ENCODE measurements around the gene AKR1E2.

Gene AKR1E2

GRCh38 chr10:4824791-4825310 is 1.2 kb upstream of the AKR1E2 start:
- no peak for TF ChIP-seq CTCF (conservative IDR thresholded peaks at IDR 0.05)
- no peak overlapping the region for H3K27ac ChIP-seq

GRCh38 chr10:4825456-4825867 is 545 bp upstream of the AKR1E2 start:
- H3K27ac ChIP-seq, result peak overlapping the region; percentile 84

DNA sequence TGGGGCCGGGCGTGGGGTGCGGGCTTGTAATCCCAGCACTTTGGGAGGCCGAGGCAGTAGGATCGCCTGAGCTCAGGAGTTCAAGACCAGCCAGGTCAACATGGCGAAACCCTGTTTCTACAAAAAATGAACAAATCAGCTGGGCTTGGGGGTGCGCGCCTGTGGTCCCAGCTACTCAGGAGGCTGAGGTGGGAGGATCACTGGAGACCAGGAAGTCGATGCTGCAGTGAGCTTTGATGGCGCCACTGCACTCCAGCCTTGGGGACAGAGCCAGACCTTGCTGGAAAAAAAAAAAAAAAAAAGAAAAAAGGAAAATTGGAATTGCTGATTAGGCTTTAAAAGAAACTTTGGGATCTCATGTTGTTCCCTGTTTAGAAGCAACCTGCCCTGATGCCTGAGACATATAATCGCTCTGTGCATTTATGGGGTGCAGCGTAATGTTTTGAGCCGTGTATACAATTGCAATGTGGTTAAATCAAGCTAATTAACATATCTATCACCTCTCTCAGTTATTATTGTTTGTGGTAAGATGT is 851 bp downstream of the AKR1E2 start:
- peak overlapping the region; percentile 84 for H3K27ac ChIP-seq
- no peak for TF ChIP-seq CTCF (conservative IDR thresholded peaks at IDR 0.05)

More at GRCh38 chr10:4825456-4825867, 545 bp upstream of the AKR1E2 start:
- TF ChIP-seq CTCF (conservative IDR thresholded peaks at IDR 0.05), result no peak

GRCh38 chr10:4828005-4828404 is 2.0 kb downstream of the AKR1E2 start:
- TF ChIP-seq CTCF (conservative IDR thresholded peaks at IDR 0.05), result no peak

GRCh38 chr10:4830551-4830950 is 4.5 kb downstream of the AKR1E2 start:
- TF ChIP-seq CTCF (conservative IDR thresholded peaks at IDR 0.05), result no peak
- H3K27ac ChIP-seq, result no peak overlapping the region

More at GRCh38 chr10:4828005-4828404, 2.0 kb downstream of the AKR1E2 start:
- H3K27ac ChIP-seq, result no peak overlapping the region

GRCh38 chr10:4831091-4831490 is 5.1 kb downstream of the AKR1E2 start:
- no peak overlapping the region for H3K27ac ChIP-seq
- no peak for TF ChIP-seq CTCF (conservative IDR thresholded peaks at IDR 0.05)

GRCh38 chr10:4833286-4833685 is 7.3 kb downstream of the AKR1E2 start:
- no peak for TF ChIP-seq CTCF (conservative IDR thresholded peaks at IDR 0.05)
- no peak overlapping the region for H3K27ac ChIP-seq

Data from VCaP (cell line).